ENCODE measurements around the gene P2RY4.
"Not testable (repeated sequence)": the region's sequence is repeated elsewhere in the genome, so short reads cannot be mapped to it uniquely, and the experiment has no call there.

Gene P2RY4

GRCh38 chrX:70219938-70220764 lies 39.9 kb downstream of the P2RY4 start:
- no peak for DNase-seq
- Histone ChIP-seq H3K4me3 (ENCODE audit: control insufficient read depth in 1 of 7, extremely low read depth in 1 of 7, insufficient read depth in 4 of 7, low read depth in 2 of 7, low read length in 6 of 7) (no peak overlapping the region), H3K4me1 (ENCODE audit: control extremely low read depth in 1 of 4, control insufficient read depth in 4 of 4, insufficient read depth in 4 of 4, low read length in 3 of 4) (no peaks in the 10 kb centered on the region), H3K9me3 (ENCODE audit: control extremely low read depth in 1 of 5, control insufficient read depth in 4 of 5, insufficient read depth in 2 of 5, low read depth in 1 of 5, low read length in 4 of 5) (no peaks in the 10 kb centered on the region), H3K36me3 (ENCODE audit: control insufficient read depth in 4 of 4, insufficient read depth in 4 of 4, low read length in 3 of 4) (no peaks in the 10 kb centered on the region), H3K27me3 (replicated peaks in 2 of 5; ENCODE audit: control insufficient read depth in 4 of 5, insufficient read depth in 5 of 5, low read length in 4 of 5) (no peaks in the 10 kb centered on the region), H3K27ac (ENCODE audit: insufficient read depth in 1 of 2, low read depth in 1 of 2, low read length in 2 of 2, poor library complexity in 1 of 2, severe bottlenecking in 2 of 2) (no peak overlapping the region)
- CTCF ChIA-PET: no interaction called here
- POLR2A ChIA-PET: no interaction called here
- WGBS (ENCODE audit: insufficient coverage): 83% methylated on average over 2 of the region's 5 CpGs

GRCh38 chrX:70209570-70209969 lies 50.4 kb downstream of the P2RY4 start:
- H3K27me3 ChIP-seq (replicated peaks in 2 of 5; ENCODE audit: control insufficient read depth in 4 of 5, insufficient read depth in 5 of 5, low read length in 4 of 5); H3K36me3 ChIP-seq (ENCODE audit: control insufficient read depth in 4 of 4, insufficient read depth in 4 of 4, low read length in 3 of 4); H3K9me3 ChIP-seq (ENCODE audit: control extremely low read depth in 1 of 5, control insufficient read depth in 4 of 5, insufficient read depth in 2 of 5, low read depth in 1 of 5, low read length in 4 of 5); DNase-seq; H3K4me3 ChIP-seq (ENCODE audit: control insufficient read depth in 1 of 7, extremely low read depth in 1 of 7, insufficient read depth in 4 of 7, low read depth in 2 of 7, low read length in 6 of 7); POLR2A ChIA-PET; H3K27ac ChIP-seq (ENCODE audit: insufficient read depth in 1 of 2, low read depth in 1 of 2, low read length in 2 of 2, poor library complexity in 1 of 2, severe bottlenecking in 2 of 2); H3K4me1 ChIP-seq (ENCODE audit: control extremely low read depth in 1 of 4, control insufficient read depth in 4 of 4, insufficient read depth in 4 of 4, low read length in 3 of 4); CTCF ChIA-PET: not testable (repeated sequence)
- WGBS (ENCODE audit: insufficient coverage): 73% methylated on average over 4 of the region's 6 CpGs

- Histone ChIP-seq H3K36me3 (ENCODE audit: control insufficient read depth in 4 of 4, insufficient read depth in 4 of 4, low read length in 3 of 4) (no peaks in the 10 kb centered on the region), H3K4me3 (ENCODE audit: control insufficient read depth in 1 of 7, extremely low read depth in 1 of 7, insufficient read depth in 4 of 7, low read depth in 2 of 7, low read length in 6 of 7) (no peak overlapping the region), H3K9me3 (ENCODE audit: control extremely low read depth in 1 of 5, control insufficient read depth in 4 of 5, insufficient read depth in 2 of 5, low read depth in 1 of 5, low read length in 4 of 5) (no peaks in the 10 kb centered on the region), H3K27me3 (replicated peaks in 2 of 5; ENCODE audit: control insufficient read depth in 4 of 5, insufficient read depth in 5 of 5, low read length in 4 of 5) (peaks cover 0 to 2% (median 0%) of the 10 kb centered on the region in 5 experiments), H3K4me1 (ENCODE audit: control extremely low read depth in 1 of 4, control insufficient read depth in 4 of 4, insufficient read depth in 4 of 4, low read length in 3 of 4) (no peaks in the 10 kb centered on the region), H3K27ac (ENCODE audit: insufficient read depth in 1 of 2, low read depth in 1 of 2, low read length in 2 of 2, poor library complexity in 1 of 2, severe bottlenecking in 2 of 2) (no peak overlapping the region)
- POLR2A ChIA-PET: no interaction called here
- DNase-seq: no peak
- CTCF ChIA-PET: no interaction called here
Measured at GRCh38 chrX:70208479-70208878, 51.5 kb downstream of the P2RY4 start.

Data from common myeloid progenitor, CD34-positive (primary cell).